Endothelial cell of umbilical vein (primary cell): ENCODE measurements around the gene HGFAC. TPM values are rescaled to one million over a fixed set of nuclear protein-coding genes. Genes with fewer than 3 reads are reported as not detected.

Experiments used
- BruUV-seq: library from RNA; stranded (reverse); fragments of 400-500 nt; replicated peaks from 2 replicates; lab custom pipeline; 2021; lab: Mats Ljungman, UMichigan
- CTCF ChIA-PET: fragments of 300-600, 350-600 bp; sonication (Branson Sonifier 250); formaldehyde crosslinking; loops from one replicate; lab custom pipeline; 2021; ENCODE audit warnings: antibody characterized with exemption, inconsistent platforms; lab: Charles Lee
- POLR2A ChIA-PET: fragments of 300-600, 350-600 bp; sonication (Branson Sonifier 250); formaldehyde crosslinking; loops from one replicate; lab custom pipeline; 2021; ENCODE audit warnings: antibody characterized with exemption, inconsistent platforms; lab: Charles Lee
- DNase-seq: peaks from one replicate; pipeline ENCODE4 v3.0.0-alpha.2; 2011; ENCODE audit warnings: low read depth, low spot score
- FAIRE-seq: peaks from 2 replicates; lab custom pipeline; 2011; peaks lifted over from hg19 to GRCh38; lab: Jason Lieb, UNC
- H2AFZ ChIP-seq: 2 replicates; pipeline ENCODE4 v1.6.0; 2012; ENCODE audit warnings: low read depth, low read length, control low read depth, inconsistent platforms
- H3K27ac ChIP-seq: 2 replicates; pipeline ENCODE4 v1.5.1; 2011; ENCODE audit warnings: low read depth, mild to moderate bottlenecking, control low read depth, low read length, moderate library complexity; ENCODE audit not compliant: insufficient read depth
- H3K27me3 ChIP-seq, 2 experiments: 2 replicates each; pipeline versions ENCODE4 v1.6.0 to v1.6.1; 2011; ENCODE audit warnings: low read length in 2 of 2, mixed read lengths in 1 of 2; ENCODE audit not compliant: control insufficient read depth in 2 of 2, insufficient read depth in 2 of 2
- H3K36me3 ChIP-seq, 2 experiments: 2 replicates in 1 of 2; 3 replicates in 1 of 2; pipeline ENCODE4 v1.5.1; 2011; ENCODE audit warnings: low read length in 2 of 2, mild to moderate bottlenecking in 1 of 2, moderate library complexity in 1 of 2; ENCODE audit not compliant: control insufficient read depth in 2 of 2, insufficient read depth in 2 of 2; ENCODE audit errors: extremely low read depth in 1 of 2
- H3K4me1 ChIP-seq: 3 replicates; pipeline ENCODE4 v1.5.1; 2011; ENCODE audit warnings: mild to moderate bottlenecking, low read length; ENCODE audit not compliant: control insufficient read depth, insufficient read depth; ENCODE audit errors: extremely low read depth
- H3K4me2 ChIP-seq: 2 replicates; pipeline ENCODE4 v1.6.1; 2011; ENCODE audit warnings: low read length, control low read depth, mixed read lengths; ENCODE audit not compliant: insufficient read depth
- H3K4me3 ChIP-seq, 3 experiments: fragments of 200-600 bp in 1 of 3; sonication (generic), shearing (Covaris generic) in 1 of 3; replicated peaks in 1 of 3; 2 replicates each; pipeline ENCODE4 v1.5.1; 2011 to 2016; ENCODE audit warnings: control low read depth in 3 of 3, low read length in 3 of 3, mild to moderate bottlenecking in 2 of 3, inconsistent platforms in 1 of 3, low read depth in 1 of 3, moderate library complexity in 1 of 3; ENCODE audit not compliant: insufficient read depth in 1 of 3
- H3K79me2 ChIP-seq: 2 replicates; pipeline ENCODE4 v1.6.0; 2012; ENCODE audit warnings: low read length, inconsistent platforms; ENCODE audit not compliant: control insufficient read depth, insufficient read depth
- H3K9ac ChIP-seq: replicated peaks from 2 replicates; pipeline ENCODE3; 2011; ENCODE audit warnings: low read length, control low read depth; ENCODE audit not compliant: insufficient read depth; ENCODE audit errors: extremely low read depth
- H3K9me1 ChIP-seq: replicated peaks from 3 replicates; pipeline ENCODE4 v1.6.0; 2011; ENCODE audit warnings: mild to moderate bottlenecking, low read length; ENCODE audit not compliant: control insufficient read depth, insufficient read depth; ENCODE audit errors: extremely low read depth
- H3K9me3 ChIP-seq: replicated peaks from 2 replicates; pipeline ENCODE4 v1.5.1; 2012; ENCODE audit warnings: low read length, inconsistent platforms; ENCODE audit not compliant: control insufficient read depth, insufficient read depth
- H4K20me1 ChIP-seq: replicated peaks from 2 replicates; pipeline ENCODE3; 2011; ENCODE audit warnings: mild to moderate bottlenecking, low read length; ENCODE audit not compliant: control insufficient read depth, insufficient read depth; ENCODE audit errors: extremely low read depth
- EZH2 ChIP-seq: IDR thresholded peaks from 2 replicates; pipeline ENCODE4 v1.6.1; 2012; ENCODE audit warnings: borderline replicate concordance, low read depth, mild to moderate bottlenecking, moderate library complexity, low read length, inconsistent platforms; ENCODE audit not compliant: severe bottlenecking
- FOS ChIP-seq: IDR thresholded peaks from 2 replicates; pipeline ENCODE4 v1.6.1; 2011; ENCODE audit warnings: mild to moderate bottlenecking, low read length, moderate library complexity, borderline replicate concordance; ENCODE audit not compliant: insufficient read depth
- GATA2 ChIP-seq: IDR thresholded peaks from 2 replicates; pipeline ENCODE4 v1.7.0; 2011; ENCODE audit warnings: low read depth, mild to moderate bottlenecking, moderate library complexity, mixed read lengths, low read length; ENCODE audit not compliant: insufficient read length, insufficient read depth
- JUN ChIP-seq: IDR thresholded peaks from 2 replicates; pipeline ENCODE4 v1.6.1; 2011; ENCODE audit warnings: borderline replicate concordance, low read depth; ENCODE audit not compliant: insufficient read length, insufficient read depth
- MAX ChIP-seq: IDR thresholded peaks from 2 replicates; pipeline ENCODE4 v1.6.1; 2011; ENCODE audit not compliant: insufficient read depth, insufficient read length
- MYC ChIP-seq: IDR thresholded peaks from one replicate; pipeline ENCODE4 v1.6.1; 2011; ENCODE audit warnings: mild to moderate bottlenecking, low read depth, low read length
- POLR2A ChIP-seq: IDR thresholded peaks from 2 replicates; pipeline ENCODE4 v1.6.1; 2012; ENCODE audit warnings: low read depth, mild to moderate bottlenecking, control low read depth, low read length
- POLR2AphosphoS5 ChIP-seq: IDR thresholded peaks from 2 replicates; pipeline ENCODE4 v1.6.1; 2012; ENCODE audit warnings: low read depth, mild to moderate bottlenecking, control low read depth, low read length, moderate library complexity; ENCODE audit not compliant: insufficient read depth
- dilution Hi-C: fragments of 300-500 bp; cut with MboI; formaldehyde crosslinking; loops from one replicate; pipeline ENCODE4 v1.15.0; 2019; ENCODE audit warnings: low sequenced_read_pairs; ENCODE audit not compliant: extremely low pct_ligation_motif_present
- intact Hi-C: fragments of 100-400 bp; cut with micrococcal nuclease; formaldehyde crosslinking; loops from one replicate; pipeline ENCODE4 v1.10.0; 2022
- polyA plus RNA-seq, 4 experiments: library from polyadenylated mRNA; depleted of rRNA in 3 of 4; stranded (reverse) in 3 of 4; unstranded in 1 of 4; fragments of >200 nt; gene quantifications; 2 replicates each; pipeline versions ENCODE4 v1.2.1 to v1.2.3, GENCODE V29; 2011 to 2012; ENCODE audit warnings: missing spikeins in 1 of 4
- total RNA-seq: library from RNA; stranded (reverse); gene quantifications from 2 replicates; pipeline ENCODE4 v1.2.3, GENCODE V29; 2021
- TF ChIP-seq, protein P1 (sequence below), 2 donors: IDR thresholded peaks; 1 replicate in 1 of 2; 2 replicates in 1 of 2; pipeline ENCODE4 v1.5.1; 2011; ENCODE audit warnings: low read length in 2 of 2, mild to moderate bottlenecking in 2 of 2, moderate library complexity in 2 of 2, control low read depth in 1 of 2, inconsistent platforms in 1 of 2, low read depth in 1 of 2; ENCODE audit not compliant: insufficient read depth in 1 of 2; ENCODE audit errors: extremely low read depth in 1 of 2

Gene HGFAC
- total and polyA plus RNA-seq, 2 donors (not counting 3 experiments of a cell fraction or from before 2014, with no cell fraction given): 0.36 to 0.49 TPM

DNA sequence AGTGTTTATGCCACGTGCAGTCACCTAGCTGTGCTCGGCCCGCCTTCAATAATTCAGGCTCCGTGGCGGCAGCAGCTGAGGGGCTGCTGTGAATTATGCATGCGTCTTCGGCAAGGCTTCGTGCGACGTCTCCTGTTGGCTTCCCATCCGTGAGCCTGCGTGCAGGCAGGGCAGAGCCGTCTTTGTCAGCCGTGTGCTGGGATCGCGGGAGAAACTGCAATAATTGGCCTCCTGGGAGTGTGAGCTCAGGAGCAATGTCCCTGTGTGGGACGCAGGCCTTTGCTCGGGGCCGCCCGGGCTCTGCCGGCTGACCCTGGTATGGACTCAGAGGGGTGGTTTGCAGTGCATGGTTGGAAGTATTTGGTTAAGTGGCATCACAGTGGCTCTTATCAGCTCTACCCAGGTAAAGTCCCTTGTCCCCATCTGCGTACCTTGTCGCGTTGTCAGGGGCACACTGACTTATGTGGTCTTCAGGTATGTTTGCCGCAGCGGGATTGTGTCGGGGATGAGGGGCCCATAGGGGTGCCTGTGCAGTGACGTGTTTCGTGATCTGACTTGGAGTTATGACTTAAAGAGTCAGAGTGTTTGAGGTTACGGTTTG, 34.5 kb upstream of the HGFAC start:
- BruUV-seq: no TSS peak
- TF ChIP-seq MYC (no peak), EZH2 (no peak), GATA2 (no peak), POLR2AphosphoS5 (no peak), JUN (no peak), POLR2A (no peak), FOS (no peak), MAX (no peak)
- TF ChIP-seq, protein P1, sequence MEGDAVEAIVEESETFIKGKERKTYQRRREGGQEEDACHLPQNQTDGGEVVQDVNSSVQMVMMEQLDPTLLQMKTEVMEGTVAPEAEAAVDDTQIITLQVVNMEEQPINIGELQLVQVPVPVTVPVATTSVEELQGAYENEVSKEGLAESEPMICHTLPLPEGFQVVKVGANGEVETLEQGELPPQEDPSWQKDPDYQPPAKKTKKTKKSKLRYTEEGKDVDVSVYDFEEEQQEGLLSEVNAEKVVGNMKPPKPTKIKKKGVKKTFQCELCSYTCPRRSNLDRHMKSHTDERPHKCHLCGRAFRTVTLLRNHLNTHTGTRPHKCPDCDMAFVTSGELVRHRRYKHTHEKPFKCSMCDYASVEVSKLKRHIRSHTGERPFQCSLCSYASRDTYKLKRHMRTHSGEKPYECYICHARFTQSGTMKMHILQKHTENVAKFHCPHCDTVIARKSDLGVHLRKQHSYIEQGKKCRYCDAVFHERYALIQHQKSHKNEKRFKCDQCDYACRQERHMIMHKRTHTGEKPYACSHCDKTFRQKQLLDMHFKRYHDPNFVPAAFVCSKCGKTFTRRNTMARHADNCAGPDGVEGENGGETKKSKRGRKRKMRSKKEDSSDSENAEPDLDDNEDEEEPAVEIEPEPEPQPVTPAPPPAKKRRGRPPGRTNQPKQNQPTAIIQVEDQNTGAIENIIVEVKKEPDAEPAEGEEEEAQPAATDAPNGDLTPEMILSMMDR (IDR thresholded peaks at IDR 0.05; ENCODE audit: extremely low read depth in 1 of 2, insufficient read depth in 1 of 2, low read depth in 1 of 2, low read length in 2 of 2): no peak

More for the DNA sequence above, 34.5 kb upstream of the HGFAC start:
- dilution Hi-C loops: no loop called here
- DNase-seq (no peak), FAIRE-seq (no peak)
- no peak overlapping the region for H3K9ac ChIP-seq
- no peaks in the 10 kb centered on the region for H4K20me1 ChIP-seq
- H3K79me2 ChIP-seq: peaks cover 2% of the 10 kb centered on the region
- no peaks in the 10 kb centered on the region for H3K4me1 ChIP-seq
- ChIA-PET POLR2A (no interaction called here), CTCF (no interaction called here)
- no peaks in the 10 kb centered on the region for H3K36me3 ChIP-seq
- no peaks in the 10 kb centered on the region for H3K9me1 ChIP-seq
- intact Hi-C loops: no loop called here
- no peak overlapping the region for H3K27ac ChIP-seq
- H3K9me3 ChIP-seq: no peaks in the 10 kb centered on the region
- H3K4me2 ChIP-seq: no peak overlapping the region
- no peak overlapping the region for H2AFZ ChIP-seq
- H3K4me3 ChIP-seq: no peak overlapping the region
- no peaks in the 10 kb centered on the region for H3K27me3 ChIP-seq
